Measurements from ENCODE around the gene SH3BP5L.

GRCh38 chr1:248848602-248849001, 22.9 kb upstream of the SH3BP5L start:
- TF ChIP-seq GATA2 (IDR thresholded peaks at IDR 0.05; ENCODE audit: low read depth, low read length) (no peak), GATA3 (IDR thresholded peaks at IDR 0.05; ENCODE audit: low read depth, low read length) (no peak)

Measured in SH-SY5Y (cell line).